ENCODE results near the gene LRIT3. TPM values are rescaled to one million over a fixed set of nuclear protein-coding genes. Genes with fewer than 3 reads are reported as not detected.

The LRIT3 gene
- total RNA-seq, 2 experiments from 2014 or later, result 0.15 to 0.20 TPM

Other genes with a start within 250 kb of the LRIT3 start
- 10 to 100 TPM; 25.7 to 31.5 TPM for gene CASP6, start 144.7 kb upstream of the LRIT3 start, total RNA-seq
- 10 to 100 TPM; 18.7 TPM for gene PLA2G12A, start 118.0 kb upstream of the LRIT3 start, total RNA-seq
- gene CFI, start 46.1 kb upstream of the LRIT3 start, total RNA-seq, result not detected
- 10 to 100 TPM; 23.6 to 24.3 TPM for gene GAR1, start 32.3 kb upstream of the LRIT3 start, total RNA-seq
- under 1 TPM in 1 of 2 experiments, not detected in 1; 0.22 TPM for gene RRH, start 20.1 kb upstream of the LRIT3 start, total RNA-seq
- gene EGF, start 64.8 kb downstream of the LRIT3 start, total RNA-seq, result not detected